Astrocyte (in vitro differentiated cells and primary cell): ENCODE measurements around the gene DUOXA1.

Experiments
- CTCF ChIP-seq: IDR thresholded peaks from 2 replicates; pipeline ENCODE4 v1.5.1; 2011; ENCODE audit warnings: low read depth, mild to moderate bottlenecking, inconsistent platforms, low read length, moderate library complexity; ENCODE audit not compliant: insufficient read depth
- EZH2 ChIP-seq: IDR thresholded peaks from 2 replicates; pipeline ENCODE4 v1.6.1; 2012; ENCODE audit warnings: mild to moderate bottlenecking, low read length, inconsistent platforms; ENCODE audit not compliant: insufficient read depth

GRCh38 chr15:45166834-45167630, 37.4 kb upstream of the DUOXA1 start:
- TF ChIP-seq CTCF, result peak; percentile 39
- TF ChIP-seq EZH2, result no peak
